GOT3 (cell line): Measurements from ENCODE around the gene YPEL4.

Source experiments
- DNase-seq: peaks from one replicate; lab custom pipeline; 2025; ENCODE audit warnings: mixed read lengths; lab: John Stamatoyannopoulos, UW

Gene YPEL4

DNA sequence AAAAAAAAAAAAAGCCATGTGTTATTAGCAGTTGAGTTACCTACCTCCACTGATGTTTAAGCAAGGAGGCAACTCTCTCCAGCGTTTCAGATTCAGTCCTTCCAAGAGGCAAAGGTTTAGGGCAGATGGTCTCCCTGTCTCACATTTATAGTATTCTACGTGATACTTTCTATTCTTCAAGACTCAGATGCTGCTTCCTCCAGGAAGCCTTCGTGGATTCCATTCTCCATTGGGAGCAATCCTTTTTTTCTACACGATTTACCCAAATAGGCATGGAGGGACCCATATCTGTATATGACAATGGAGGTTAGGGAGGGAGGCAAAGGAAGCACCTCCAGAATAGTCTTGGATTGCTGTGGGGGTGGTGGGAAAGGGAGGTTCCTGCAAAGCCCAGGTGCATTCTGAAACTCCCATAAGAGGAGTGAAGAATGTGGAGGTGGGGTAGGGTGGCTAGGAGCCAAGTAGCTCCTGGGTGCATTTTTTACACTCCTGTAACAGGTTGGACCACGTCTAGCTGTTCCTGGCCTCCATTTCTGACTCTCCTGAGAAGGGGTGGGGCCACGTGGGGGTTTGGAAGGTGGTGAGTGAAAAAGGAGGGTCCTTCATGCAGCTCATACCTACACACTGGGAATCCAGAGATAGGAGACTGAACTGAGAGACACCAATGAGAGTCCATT, 16.2 kb downstream of the YPEL4 start:
- DNase-seq = no peak

DNA sequence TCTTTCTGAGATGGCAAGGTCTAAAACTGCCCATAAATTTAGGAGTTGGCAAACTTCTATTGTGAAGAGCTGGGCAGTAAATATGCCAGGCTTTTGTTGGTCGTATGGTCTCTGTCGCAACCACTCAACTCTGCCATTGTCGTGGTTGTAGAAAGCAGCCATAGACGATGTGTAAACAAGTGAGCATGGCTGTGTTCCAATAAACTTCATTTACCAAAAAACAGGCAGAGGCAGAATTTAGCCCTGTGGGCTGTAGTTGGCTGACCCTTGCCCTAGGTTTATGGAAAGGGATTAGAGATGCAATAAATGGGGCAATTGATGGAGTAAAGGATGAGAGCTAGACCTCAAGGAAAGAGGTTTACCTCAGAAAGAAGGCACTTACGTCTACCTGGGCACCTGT, 17.6 kb downstream of the YPEL4 start:
- no peak for DNase-seq

DNA sequence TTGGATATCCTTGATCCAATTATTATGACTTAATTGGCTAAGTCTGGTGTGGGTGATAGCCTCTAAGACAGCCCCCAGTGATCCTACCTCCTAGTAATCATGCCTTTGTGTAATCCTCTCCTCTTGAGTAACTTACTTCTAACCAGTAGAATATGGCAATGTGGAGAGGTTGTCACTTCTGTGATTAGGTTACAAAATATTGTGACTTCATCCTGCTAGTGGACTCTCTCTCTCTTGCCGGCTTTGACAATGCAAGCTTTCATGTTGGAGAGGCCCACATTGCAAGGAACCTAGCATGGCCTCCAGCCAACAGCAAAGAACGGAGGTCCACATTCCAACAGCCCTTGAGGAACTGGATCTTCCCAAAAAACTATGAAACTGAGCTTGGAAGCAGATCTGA, 19.5 kb downstream of the YPEL4 start:
- DNase-seq = no peak

DNA sequence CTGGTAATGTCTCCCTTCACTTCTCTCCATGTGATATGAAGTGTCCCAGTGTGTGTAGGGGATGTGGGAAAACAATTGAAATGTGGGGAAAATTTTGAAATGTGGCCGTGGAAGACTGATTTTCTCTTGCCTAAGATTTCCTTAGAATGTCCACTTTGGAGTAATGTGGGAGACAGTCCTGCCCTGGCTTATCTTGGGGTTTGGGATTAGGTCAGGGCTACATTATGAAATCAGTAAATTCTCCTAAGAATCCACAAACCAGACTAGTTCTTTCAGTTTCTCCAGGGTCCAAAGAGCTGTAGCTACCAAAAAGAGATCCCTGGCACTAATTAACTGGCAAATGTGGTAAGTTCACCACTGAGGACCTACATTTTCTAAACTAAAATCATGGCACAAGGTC, 22.8 kb downstream of the YPEL4 start:
- DNase-seq = no peak

DNA sequence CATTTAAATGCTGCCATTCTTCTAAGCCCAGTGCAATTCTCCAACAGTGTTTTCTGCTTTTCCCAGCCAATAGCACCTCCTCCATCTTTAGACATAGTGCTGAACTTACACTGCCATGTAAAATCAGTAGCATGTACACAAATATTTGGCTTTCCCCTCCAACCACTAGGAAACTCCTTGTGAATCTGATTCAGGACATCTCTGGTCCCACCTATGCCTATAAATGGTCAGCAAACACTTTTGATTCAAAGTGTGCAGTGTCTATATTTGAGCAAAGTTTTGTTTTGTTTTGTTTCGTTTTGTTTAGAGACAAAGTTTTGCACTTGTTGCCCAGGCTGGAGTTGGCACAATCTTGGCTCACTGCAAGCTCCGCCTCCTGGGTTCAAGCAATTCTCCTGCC, 24.8 kb downstream of the YPEL4 start:
- DNase-seq = no peak

DNA sequence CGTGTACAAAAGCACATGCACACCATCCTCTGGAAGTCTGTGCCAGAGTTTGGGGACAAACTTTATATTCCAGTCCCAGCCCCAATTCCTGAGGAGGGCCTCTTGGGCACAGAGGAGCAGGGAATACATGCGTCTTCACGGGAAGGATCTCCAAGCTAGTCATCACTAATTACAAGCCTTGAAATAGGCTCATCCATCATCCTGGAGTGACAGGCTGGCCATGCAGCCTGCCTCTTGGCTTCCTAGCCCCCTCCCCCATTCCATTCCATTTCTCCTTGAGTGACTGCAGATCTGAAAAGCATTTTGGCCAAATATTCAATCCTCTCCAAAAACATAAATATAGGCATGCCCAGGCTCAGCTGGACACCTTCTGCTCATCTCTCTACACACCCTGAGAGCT, 27.4 kb downstream of the YPEL4 start:
- DNase-seq = no peak

DNA sequence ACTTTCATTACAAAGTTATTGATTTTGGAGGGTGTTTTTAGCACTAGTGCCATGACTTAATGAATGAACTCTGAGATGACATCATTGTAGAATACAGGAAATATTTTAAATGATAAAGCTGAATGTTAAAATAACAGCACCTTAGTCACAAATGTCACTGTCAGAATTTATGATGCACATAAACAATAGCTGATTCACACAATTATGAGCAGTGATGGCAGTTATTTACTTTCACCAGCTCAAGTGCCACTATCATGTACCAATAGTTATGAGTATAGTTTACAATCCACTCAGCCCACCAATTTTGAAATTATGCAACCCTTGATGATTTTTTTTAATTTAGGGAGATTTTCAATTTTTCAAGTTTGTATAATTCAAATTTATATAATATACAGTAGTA, 29.2 kb downstream of the YPEL4 start:
- DNase-seq = no peak

DNA sequence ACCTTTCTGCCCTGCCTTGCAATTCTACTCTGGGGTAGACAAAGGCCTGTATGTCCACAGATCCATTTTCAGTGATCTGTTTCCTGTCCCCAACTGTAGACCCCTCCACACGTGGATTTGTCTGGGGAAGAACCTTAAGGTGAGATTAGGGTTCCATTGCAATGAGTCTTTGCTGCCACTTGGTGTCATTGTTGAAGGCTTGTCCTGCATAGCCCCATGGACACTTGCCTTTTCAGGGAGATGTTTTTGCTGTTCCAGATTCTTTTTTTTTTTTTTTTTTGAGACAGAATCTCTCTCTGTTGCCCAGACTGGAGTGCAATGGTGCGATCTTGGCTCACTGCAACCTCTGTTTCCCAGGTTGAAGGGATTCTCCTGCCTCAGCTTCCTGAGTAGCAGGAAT, 30.4 kb downstream of the YPEL4 start:
- no peak for DNase-seq

DNA sequence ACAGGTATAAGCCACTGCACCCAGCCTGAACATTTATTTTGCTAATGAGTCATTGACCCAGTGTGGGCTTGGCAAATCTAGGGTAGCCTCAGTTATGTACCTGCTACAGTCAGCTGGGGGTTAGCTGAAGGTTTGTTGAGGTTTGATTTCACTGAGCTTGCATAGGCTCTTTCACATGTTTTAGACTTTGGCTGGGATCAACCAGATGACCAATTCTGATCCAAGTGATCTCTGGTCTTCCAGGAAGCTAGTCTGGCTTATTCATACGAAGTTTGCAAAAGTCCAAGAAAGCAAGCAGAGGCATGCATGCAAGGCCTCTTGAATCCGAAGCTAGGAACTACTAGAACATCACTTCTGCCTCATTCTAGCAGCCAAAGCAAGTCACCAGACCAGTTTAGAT, 31.3 kb downstream of the YPEL4 start:
- DNase-seq = no peak

DNA sequence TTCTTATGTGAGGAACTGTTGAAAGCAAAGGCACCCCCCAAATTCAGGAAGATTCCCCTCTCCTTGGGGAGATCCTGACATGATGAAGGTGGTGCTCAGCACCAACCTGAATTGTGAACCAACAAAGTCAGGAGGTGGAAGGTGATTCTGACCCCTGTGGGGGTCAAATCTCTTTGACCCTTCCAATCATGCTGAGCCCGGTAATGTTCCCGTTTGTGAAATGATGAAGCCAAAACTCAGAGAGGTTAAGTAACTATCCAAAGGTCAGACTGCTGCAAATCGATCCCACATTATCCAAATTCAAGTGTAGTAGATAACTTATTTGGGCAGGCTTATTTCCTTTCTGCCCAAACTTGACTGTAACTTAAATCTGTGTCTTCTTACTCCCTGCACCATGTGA, 33.1 kb downstream of the YPEL4 start:
- no peak for DNase-seq

DNA sequence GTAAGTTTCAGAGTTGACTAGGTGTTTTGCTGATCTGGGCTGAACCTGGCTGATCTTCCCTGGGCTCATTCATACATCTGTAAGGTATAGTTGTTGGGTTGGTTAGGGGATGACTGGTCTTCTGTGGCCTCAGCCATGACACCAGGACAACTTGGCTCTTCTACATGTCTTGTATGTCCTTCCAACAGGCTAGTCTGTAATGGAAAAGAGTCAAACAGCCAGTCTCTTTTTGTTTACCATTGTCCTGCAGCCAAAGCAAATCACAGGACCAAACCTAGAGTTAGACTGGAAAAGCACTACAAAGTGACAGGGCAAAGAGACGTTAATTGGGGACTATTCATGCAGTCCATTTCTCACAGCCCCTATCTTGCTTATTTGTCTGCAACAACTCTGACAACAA, 34.4 kb downstream of the YPEL4 start:
- DNase-seq = no peak

DNA sequence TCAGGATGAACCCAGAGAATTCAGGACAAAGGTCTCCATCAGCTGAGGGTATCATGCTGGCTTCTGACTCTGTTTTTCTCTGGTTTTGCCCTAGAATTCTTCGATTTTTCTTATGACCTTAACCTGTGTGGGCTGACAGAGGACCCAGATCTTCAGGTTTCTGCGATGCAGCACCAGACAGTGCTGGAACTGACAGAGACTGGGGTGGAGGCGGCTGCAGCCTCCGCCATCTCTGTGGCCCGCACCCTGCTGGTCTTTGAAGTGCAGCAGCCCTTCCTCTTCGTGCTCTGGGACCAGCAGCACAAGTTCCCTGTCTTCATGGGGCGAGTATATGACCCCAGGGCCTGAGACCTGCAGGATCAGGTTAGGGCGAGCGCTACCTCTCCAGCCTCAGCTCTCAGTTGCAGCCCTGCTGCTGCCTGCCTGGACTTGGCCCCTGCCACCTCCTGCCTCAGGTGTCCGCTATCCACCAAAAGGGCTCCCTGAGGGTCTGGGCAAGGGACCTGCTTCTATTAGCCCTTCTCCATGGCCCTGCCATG, 35.4 kb downstream of the YPEL4 start:
- DNase-seq = no peak

DNA sequence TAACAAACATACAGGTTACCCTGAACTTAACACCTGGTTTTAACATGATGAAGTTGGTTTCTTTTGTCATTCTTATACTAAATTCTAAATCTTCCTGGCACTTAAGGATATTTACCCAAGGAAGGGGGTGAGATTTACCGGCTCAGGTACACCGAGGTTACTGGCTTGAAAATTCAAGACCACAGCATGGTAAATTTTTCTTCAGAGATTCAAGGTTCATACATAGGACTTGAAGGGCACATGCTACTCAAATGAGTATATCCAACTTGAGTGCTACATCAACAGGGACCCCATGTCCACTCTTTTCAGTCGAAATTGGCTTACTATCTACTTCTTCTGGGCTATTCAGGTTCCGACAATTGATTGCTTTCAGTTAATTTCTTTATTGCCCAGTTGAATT, 39.5 kb downstream of the YPEL4 start:
- DNase-seq = no peak

DNA sequence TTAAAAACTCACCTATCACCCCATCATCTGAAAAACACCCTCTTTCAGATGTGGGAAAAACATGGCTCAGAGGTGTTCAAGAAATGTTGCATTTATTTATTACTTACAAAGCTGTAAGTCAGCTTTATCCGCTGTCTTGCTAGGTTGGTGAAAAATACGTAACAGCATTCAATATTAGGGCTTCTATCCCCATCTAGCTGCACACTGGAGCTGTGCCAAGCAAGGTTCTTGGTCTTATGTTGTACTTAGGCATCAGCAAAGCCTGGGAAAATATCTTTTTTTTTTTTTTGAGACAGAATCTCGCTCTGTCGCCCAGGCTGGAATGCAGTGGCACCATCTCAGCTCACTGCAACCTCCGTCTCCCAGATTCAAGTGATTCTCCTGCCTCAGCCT, 44.7 kb downstream of the YPEL4 start:
- DNase-seq = no peak

DNA sequence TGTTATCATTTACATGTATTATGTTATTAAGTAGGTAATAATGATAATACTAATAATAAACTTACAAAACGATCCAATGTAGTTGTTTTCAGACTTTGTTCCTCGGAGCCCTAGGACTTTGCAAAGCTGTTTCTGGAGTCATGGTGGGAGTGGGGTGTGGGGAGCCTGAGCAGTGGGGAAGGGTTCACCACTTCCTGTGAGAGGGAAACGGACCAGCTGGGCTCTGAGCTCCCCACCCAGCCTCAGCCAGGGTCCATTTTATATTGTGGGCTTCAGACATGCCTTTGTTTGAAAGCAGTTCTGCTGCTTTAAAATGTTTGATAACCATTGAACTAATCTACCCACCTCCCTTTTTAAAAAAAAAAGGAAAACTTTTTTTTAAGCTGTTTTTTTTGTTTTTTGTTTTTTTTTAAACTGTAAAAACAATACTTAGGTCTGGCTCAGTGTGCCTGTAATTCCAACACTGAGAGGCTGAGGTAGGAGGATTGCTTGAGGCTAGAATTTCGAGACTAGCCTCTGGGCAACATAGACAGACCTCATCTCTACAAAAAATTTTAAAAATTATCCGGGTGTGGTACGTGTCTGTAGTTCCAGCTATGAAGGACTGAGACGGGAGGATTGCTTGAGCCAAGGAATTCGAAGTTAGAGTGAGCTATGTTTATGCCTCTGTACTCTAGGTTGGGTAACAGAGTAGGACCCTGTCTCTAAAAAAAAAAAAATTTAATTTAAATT, 45.2 kb downstream of the YPEL4 start:
- no peak for DNase-seq

DNA sequence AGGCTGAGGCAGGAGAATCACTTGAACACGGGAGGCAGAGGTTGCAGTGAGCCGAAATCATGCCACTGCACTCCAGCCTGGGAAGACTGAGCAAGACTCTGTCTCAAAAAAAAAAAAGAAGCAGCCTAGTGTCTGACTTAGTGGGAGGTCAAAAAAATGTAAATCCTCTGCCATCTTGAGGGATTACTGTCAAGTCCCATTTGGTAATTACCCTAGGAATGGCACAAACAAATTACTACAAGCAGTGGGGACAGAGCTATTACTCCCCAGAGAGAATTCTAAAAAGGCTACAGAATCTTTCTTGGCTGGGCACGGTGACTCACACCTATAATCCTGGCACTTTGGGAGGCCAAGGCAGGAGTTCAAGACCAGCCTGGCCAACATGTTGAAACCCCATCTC, 48.4 kb downstream of the YPEL4 start:
- no peak for DNase-seq

DNA sequence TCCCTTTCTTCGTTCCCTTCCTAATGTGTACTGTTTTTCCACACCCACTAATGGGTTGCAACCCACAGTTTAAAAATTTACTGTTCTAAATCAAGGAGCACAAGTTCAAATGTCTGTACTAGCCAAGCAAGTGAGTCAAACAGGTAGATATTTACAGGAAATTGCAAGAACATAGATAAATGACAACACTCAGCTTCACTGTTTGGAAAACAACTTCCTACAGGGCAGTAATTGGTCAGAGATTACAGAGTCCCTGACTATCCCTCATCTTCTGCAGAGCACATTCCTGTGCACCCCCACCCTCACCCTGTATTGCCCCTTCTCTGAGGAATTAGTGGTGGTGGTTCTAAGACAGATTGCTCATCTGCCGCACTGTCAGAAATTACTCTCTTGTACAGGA, 50.3 kb downstream of the YPEL4 start:
- DNase-seq = no peak

DNA sequence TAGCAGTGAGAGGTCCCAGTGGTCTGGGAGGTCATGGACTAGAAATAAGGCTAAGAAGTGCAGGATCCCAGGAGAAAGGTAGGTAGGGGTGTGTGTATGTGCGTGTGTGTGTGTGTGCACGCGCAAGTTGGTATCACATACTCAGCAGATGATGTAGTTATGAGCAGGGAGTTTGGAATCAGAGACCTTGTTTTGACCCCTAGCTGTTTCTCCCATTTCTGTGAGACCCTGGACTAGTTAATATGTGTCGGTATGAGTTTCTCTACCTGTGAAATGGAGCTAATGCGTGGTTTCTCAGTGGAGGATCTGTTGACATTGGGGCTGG, 50.9 kb downstream of the YPEL4 start:
- DNase-seq = no peak

DNA sequence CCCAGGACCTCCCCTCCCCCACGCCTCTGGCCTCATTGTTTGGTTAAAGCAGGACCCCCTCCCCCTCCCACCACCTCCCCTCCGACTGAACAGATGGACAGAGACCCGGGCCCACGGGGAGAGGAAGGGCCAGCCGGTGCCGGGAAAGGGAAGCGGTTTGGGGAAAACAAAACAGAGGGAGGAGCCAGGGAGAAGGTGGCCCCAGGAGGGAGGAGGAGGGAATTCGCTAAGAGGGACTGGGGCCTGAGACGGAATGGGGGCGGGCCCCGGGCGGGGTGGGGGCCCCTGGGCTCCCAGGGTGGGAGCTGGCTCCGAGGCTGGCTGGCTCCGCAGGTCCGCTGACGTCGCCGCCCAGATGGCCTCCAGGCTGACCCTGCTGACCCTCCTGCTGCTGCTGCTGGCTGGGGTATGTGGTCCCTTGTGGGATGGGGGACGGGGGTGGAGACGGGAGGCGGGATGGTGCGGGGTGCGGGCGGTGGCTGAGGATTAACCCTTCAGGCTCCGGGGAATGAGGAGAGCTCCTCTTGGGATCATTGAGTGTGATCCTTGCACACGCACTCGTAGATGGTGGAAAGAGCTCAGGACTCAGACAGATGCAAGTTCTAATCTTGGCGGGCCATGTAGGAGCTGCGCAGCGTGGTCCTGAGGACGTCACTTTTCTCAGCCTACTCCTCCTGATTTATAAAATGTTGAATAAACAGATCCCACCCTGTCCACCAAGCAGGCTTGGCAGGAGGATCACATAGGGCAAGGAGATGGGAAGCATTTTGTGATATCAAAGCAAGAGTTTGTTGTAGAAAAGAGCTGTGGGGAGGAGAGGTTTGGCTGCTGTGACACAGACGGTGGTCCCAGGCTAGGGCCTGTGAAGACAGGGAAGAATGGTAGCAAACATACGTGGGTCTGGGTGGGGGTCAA, 51.5 kb downstream of the YPEL4 start:
- no peak for DNase-seq

DNA sequence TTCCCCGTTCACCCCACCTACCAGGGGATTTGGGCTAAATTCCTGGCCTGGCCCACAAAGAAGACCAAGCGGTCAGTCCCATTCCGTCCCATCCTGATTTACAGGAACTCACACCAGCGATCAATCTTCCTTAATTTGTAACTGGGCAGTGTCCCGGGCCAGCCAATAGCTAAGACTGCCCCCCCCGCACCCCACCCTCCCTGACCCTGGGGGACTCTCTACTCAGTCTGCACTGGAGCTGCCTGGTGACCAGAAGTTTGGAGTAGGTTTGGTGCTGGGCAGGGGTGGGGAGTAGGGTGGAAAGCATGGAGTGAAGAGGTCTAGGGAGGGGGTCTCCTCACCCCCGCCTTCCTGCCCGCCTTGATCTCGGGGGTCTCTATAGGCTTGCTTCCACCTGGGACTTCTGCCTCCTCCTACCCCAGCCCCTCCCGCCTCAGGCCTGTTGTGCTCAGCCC, 52.2 kb downstream of the YPEL4 start, which contains the start of gene SERPING1:
Gene SERPING1, plus strand, starts transcription at position 225 of the 455 bp plus-strand sequence. CDS start 586 bp downstream, outside the sequence.
- DNase-seq = no peak

DNA sequence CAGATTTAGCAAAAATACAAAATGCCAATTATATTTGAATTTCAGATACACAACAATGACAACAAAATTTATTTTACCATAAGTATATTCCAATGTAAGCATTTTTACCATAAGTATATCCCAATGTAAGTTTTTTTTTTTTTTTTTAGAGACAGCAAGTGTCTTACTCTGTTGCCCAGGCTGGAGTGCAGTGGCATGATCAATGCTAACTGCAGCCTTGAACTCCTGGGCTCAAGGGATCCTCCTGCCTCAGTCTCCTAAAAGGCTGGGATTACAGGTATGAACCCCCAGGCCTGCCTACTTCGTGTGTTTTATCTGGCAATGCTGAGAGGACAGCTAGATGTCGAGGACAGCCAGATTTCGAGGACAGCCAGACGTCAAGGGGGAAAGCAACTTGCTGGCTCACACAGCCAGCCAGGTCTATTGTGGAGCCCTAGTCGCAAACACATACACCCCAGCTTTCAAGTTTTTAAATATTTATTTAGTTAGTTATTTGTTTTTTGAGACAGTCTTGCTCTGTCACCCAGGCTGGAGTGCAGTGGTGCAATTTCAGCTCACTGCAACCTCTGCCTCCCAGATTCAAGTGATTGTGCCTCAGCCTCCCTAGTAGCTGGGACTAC, 53.3 kb downstream of the YPEL4 start:
- DNase-seq = no peak
